ENCODE results near the gene ACTR2. TPM values are rescaled to one million over a fixed set of nuclear protein-coding genes. Genes with fewer than 3 reads are reported as not detected.

ACTR2 gene
- 71.1 TPM for total RNA-seq

GRCh38 chr2:65227456-65228262 is at the start of gene ACTR2:
Gene ACTR2, plus strand, starts transcription at chr2:65227831. Its CDS starts 79 bp downstream, at chr2:65227910.

Other genes with a start within 250 kb of the ACTR2 start
- 49.1 TPM for gene SLC1A4, start 238.4 kb upstream of the ACTR2 start, total RNA-seq
- gene CEP68, start 171.4 kb upstream of the ACTR2 start, total RNA-seq: 62.9 TPM
- gene RAB1A, start 97.7 kb upstream of the ACTR2 start, total RNA-seq: 85.8 TPM
- 21.0 TPM for gene SPRED2, start 204.8 kb downstream of the ACTR2 start, total RNA-seq